ENCODE data around the gene PTGES3.

DNA sequence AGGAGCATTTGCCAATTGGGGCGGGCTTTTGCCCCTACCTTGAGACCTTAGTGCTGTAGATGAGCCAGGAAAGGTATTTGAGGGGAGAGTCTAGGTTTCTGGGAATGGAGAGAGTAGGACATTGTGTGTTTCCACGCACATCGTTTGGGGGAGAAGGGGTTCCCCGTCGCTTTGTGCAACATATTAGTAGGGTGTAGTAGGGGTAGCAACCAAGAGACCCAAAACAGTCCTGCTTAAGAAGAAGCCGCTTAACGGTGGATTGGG is 694 bp upstream of the PTGES3 start:
- no peak for TF ChIP-seq POLR2A (IDR thresholded peaks at IDR 0.05)
- TF ChIP-seq, protein P1, sequence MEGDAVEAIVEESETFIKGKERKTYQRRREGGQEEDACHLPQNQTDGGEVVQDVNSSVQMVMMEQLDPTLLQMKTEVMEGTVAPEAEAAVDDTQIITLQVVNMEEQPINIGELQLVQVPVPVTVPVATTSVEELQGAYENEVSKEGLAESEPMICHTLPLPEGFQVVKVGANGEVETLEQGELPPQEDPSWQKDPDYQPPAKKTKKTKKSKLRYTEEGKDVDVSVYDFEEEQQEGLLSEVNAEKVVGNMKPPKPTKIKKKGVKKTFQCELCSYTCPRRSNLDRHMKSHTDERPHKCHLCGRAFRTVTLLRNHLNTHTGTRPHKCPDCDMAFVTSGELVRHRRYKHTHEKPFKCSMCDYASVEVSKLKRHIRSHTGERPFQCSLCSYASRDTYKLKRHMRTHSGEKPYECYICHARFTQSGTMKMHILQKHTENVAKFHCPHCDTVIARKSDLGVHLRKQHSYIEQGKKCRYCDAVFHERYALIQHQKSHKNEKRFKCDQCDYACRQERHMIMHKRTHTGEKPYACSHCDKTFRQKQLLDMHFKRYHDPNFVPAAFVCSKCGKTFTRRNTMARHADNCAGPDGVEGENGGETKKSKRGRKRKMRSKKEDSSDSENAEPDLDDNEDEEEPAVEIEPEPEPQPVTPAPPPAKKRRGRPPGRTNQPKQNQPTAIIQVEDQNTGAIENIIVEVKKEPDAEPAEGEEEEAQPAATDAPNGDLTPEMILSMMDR (IDR thresholded peaks at IDR 0.05), result no peak

Measured in body of pancreas (tissue), 4 donors.